Thymus (tissue), 11 donors: Measurements from ENCODE around the gene RTKN2. TPM values are rescaled to one million over a fixed set of nuclear protein-coding genes. Genes with fewer than 3 reads are reported as not detected.
"Not testable (repeated sequence)": the region's sequence is repeated elsewhere in the genome, so short reads cannot be mapped to it uniquely, and the experiment has no call there.

Experiments used
- DNase-seq, 9 donors: peaks; one replicate each; pipeline ENCODE4 v3.0.0-alpha.2; 2013; ENCODE audit warnings: low spot score in 9 of 9, low read depth in 6 of 9, missing footprints in 1 of 9
- H3K27ac ChIP-seq, 2 donors: one replicate each; pipeline ENCODE4 v1.5.1; 2013; ENCODE audit warnings: control low read depth in 1 of 2, low read depth in 1 of 2, low read length in 1 of 2, mild to moderate bottlenecking in 1 of 2, moderate library complexity in 1 of 2
- H3K27me3 ChIP-seq, 2 donors: one replicate each; pipeline ENCODE4 v1.5.1; 2013; ENCODE audit warnings: low read length in 1 of 2; ENCODE audit not compliant: control insufficient read depth in 2 of 2, insufficient read depth in 1 of 2
- H3K36me3 ChIP-seq, 2 donors: one replicate each; pipeline ENCODE4 v1.5.1; 2013; ENCODE audit warnings: low read length in 1 of 2, mild to moderate bottlenecking in 1 of 2, moderate library complexity in 1 of 2; ENCODE audit not compliant: control insufficient read depth in 2 of 2, insufficient read depth in 2 of 2
- H3K4me1 ChIP-seq, 2 donors: one replicate each; pipeline ENCODE4 v1.5.1; 2013; ENCODE audit warnings: low read length in 2 of 2; ENCODE audit not compliant: control insufficient read depth in 2 of 2, insufficient read depth in 2 of 2
- H3K4me3 ChIP-seq, 2 donors: one replicate each; pipeline ENCODE4 v1.5.1; 2013; ENCODE audit warnings: low read length in 2 of 2, control low read depth in 1 of 2, mild to moderate bottlenecking in 1 of 2
- H3K9me3 ChIP-seq, 2 donors: one replicate each; pipeline ENCODE4 v1.5.1; 2013; ENCODE audit warnings: low read length in 1 of 2, mild to moderate bottlenecking in 1 of 2; ENCODE audit not compliant: control insufficient read depth in 2 of 2, insufficient read depth in 1 of 2
- WGBS: extraction: QIAGEN DNeasy Blood & Tissue Kit; methylation state at CpG from one replicate; pipeline ENCODE4 v1.1.7; 2013; 5-methylcytosine and 5-hydroxymethylcytosine counted together
- polyA plus RNA-seq: library from polyadenylated mRNA; stranded (reverse); fragments of 200-250 nt; gene quantifications from one replicate; pipeline ENCODE4 v1.2.3, GENCODE V29; 2013
- total RNA-seq: library from RNA; stranded (reverse); fragments of 120-200 nt; gene quantifications from one replicate; pipeline ENCODE4 v1.2.4, GENCODE V29; 2013
- donor health status: healthy.

Gene RTKN2
- total and polyA plus RNA-seq, 2 donors: 5.0 to 6.2 TPM

DNA sequence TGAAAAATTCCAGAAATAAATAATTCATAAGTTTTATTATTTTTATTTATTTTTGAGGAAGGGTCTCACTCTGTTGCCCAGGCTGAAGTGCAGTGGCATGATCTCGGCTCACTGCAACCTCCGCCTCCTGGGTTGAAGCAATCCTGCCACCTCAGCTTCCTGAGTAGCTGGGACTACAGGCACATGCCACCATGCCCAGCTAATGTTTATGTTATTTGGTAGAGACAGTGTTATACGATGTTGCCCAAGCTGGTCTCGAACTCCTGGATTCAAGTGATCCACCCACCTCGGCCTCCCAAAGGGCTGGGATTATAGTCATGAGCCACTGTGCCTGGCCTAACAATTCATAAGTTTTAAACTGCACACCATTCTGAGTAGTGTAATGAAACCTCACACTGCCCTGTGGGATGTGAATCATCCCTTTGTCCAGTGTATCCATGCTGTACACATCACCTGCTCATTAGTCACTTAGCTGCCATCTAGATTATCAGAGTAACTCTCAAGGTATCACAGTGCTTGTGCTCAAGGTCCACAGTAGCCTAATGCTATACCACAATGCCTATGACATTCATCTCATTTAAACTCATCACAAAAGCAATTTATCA is 17.9 kb downstream of the RTKN2 start:
- DNase-seq: no peak
- Histone ChIP-seq H3K27me3 (no peaks in the 10 kb centered on the region), H3K4me1 (no peaks in the 10 kb centered on the region), H3K27ac (no peak overlapping the region), H3K9me3 (no peaks in the 10 kb centered on the region), H3K36me3 (no peaks in the 10 kb centered on the region), H3K4me3 (no peak overlapping the region)
- 99% methylated on average over 5 of the region's 5 CpGs for WGBS

DNA sequence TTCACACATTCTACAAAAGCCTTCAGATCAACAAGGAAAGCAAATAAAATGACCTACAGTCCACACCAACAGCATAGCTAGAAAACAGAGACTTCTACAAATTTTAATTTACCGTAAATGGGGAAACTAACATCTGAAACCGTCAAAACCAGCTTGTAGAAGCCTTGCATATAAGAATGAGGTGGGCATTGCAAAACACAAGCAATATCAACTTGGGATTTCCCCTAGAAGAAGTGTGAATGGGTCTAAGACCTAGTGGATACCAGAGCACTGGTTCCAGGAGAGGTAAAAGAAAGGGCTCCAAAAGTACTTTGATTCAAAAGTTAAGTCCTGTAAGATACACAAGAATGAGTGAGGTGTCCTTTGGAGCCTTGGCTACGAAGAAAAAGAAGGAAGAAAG is 18.7 kb downstream of the RTKN2 start:
- DNase-seq: no peak
- Histone ChIP-seq H3K36me3 (no peaks in the 10 kb centered on the region), H3K27ac (no peak overlapping the region), H3K9me3 (no peaks in the 10 kb centered on the region), H3K27me3 (no peaks in the 10 kb centered on the region), H3K4me1 (peaks cover 3% of the 10 kb centered on the region in 2 donors), H3K4me3 (no peak overlapping the region)
- 95% methylated on average over 3 of the region's 3 CpGs for WGBS

DNA sequence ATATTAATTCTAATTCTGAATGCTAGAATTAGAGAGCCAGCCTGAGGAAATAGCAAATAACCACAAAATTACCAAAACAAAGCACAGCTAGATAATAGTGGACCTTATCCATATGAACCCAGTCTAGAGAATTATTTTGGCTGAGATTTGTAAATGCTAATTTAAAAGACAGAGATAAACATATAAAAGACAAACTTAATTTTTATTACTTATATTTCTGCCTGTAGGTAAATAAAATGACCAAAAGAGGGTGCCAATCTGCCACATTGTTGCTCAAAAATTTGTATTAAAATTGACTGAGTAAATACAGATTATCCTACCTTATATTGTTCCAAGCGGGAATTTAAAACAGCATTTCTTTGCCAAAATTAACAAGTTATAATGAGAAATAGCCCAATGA is 20.2 kb downstream of the RTKN2 start:
- Histone ChIP-seq H3K27me3 (no peaks in the 10 kb centered on the region), H3K27ac (no peak overlapping the region), H3K36me3 (no peaks in the 10 kb centered on the region), H3K9me3 (no peaks in the 10 kb centered on the region), H3K4me3 (no peak overlapping the region), H3K4me1 (peaks cover 3 to 4% of the 10 kb centered on the region in 2 donors)
- 98% methylated on average over 1 of the region's 1 CpG for WGBS
- no peak for DNase-seq

DNA sequence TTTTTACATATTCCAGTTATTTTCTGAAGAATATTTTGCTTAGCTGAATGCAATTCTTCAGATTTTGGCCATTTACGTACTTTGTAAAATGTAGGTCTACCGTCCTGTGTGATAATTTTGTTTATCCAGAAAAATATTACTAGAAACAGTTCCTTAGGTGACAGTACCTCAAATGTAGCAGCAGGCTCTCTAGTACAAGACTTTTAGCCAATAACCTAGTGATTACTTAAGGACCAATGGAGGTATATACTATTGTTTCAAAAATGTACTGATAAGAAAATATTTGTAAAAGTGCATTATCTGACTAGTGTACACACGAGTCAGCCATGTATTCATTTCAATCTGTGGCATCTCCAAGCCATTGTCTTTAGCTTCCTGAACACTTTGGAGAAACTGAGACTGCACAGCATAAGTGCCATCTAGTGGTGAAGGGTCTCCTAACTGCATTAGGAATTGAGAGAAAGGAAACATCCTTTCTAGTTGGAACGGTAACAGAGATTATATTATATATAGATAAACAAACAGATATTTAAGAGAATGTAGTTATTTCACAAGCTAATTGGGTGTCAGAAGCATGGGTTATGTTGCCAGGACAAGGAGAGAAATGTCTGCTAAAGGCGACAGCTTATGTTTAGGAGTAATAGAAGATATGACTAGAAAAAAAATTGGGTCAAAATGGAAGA is 23.7 kb downstream of the RTKN2 start:
- Histone ChIP-seq H3K36me3 (no peaks in the 10 kb centered on the region), H3K4me3 (no peak overlapping the region), H3K9me3 (peaks cover 1 to 4% of the 10 kb centered on the region in 2 donors), H3K27ac (peak overlapping the region in 1 of 2 donors; percentile 34), H3K27me3 (no peaks in the 10 kb centered on the region), H3K4me1 (peaks cover 3 to 7% of the 10 kb centered on the region in 2 donors)
- peak; percentile 46 to 95 (median 80) for DNase-seq
- WGBS: 55% methylated on average over 5 of the region's 5 CpGs

DNA sequence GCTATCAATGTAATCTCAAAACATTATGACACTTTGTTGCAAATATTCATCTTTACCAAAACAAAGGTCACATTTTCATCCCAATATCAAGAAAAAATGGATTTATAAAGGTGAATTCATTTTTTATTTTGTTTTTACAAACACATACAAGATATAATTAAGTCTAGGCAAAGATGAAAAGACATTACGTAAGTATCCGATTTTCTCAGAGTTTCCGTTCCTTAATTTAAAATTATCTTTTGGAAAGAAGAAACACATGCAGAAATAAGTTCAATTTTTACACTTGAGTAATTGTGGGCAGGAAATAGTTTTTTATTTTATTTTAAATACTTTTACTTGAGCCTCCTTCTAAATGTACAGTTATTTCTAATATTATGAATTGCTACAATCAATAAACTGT is 24.6 kb downstream of the RTKN2 start:
- no peaks in the 10 kb centered on the region for H3K27me3 ChIP-seq
- WGBS: 85% methylated on average over 3 of the region's 3 CpGs
- peaks cover 3 to 7% of the 10 kb centered on the region in 2 donors for H3K4me1 ChIP-seq
- no peak overlapping the region for H3K4me3 ChIP-seq
- no peak overlapping the region for H3K27ac ChIP-seq
- peaks cover 1 to 4% of the 10 kb centered on the region in 2 donors for H3K9me3 ChIP-seq
- no peaks in the 10 kb centered on the region for H3K36me3 ChIP-seq
- no peak for DNase-seq

DNA sequence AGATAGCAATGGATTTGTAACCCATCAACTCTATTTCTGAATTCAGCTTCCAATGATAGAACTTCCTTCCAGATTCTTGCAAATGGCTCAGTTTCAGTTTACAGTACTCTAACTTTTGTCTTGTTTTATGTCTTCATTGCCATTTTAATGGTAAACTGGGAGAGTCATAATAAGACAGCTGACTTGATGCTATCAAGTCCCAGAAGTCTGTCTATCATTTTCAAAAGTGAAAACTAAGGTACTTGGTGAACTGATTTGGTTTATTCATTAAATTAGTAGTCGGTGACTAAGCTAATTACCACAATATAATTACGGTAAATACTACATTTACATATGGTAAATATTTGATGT is 25.0 kb downstream of the RTKN2 start:
- Histone ChIP-seq H3K9me3 (peaks cover 1 to 4% of the 10 kb centered on the region in 2 donors), H3K27ac (peak overlapping the region; percentile 29 to 46), H3K27me3 (no peaks in the 10 kb centered on the region), H3K36me3 (no peaks in the 10 kb centered on the region), H3K4me1 (peaks cover 3 to 7% of the 10 kb centered on the region in 2 donors), H3K4me3 (no peak overlapping the region)
- 97% methylated on average over 2 of the region's 2 CpGs for WGBS
- DNase-seq: no peak

DNA sequence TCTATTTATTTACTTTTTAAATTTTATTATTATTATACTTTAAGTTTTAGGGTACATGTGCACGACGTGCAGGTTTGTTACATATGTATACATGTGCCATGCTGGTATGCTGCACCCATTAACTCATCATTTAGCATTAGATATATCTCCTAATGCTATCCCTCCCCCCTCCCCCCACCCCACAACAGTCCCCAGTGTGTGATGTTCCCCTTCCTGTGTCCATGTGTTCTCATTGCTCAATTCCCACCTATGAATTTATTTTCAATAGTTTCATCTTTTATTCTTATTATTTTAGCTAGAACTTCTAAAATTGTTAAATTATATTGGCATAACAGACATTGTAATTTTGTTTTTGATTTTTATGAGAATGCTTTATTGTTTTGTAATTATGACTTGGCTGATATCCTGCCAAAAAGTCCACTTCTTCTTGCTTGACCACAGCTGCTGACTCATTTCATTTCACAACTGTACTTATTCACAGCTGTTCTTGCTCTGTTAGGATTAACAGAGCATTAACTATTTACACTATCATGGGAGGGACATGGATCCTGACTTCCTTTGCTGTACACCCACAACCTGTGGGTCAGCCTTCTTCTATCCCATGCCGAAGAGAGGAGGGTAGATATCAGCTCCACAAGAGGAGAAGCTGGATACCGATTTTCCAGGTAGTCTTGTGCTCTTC is 25.5 kb downstream of the RTKN2 start:
- not testable (repeated sequence) for H3K9me3 ChIP-seq, H3K4me3 ChIP-seq, H3K27me3 ChIP-seq, H3K4me1 ChIP-seq, H3K36me3 ChIP-seq, DNase-seq
- WGBS: 75% methylated on average over 4 of the region's 4 CpGs
- peak overlapping the region; percentile 29 to 46 for H3K27ac ChIP-seq

DNA sequence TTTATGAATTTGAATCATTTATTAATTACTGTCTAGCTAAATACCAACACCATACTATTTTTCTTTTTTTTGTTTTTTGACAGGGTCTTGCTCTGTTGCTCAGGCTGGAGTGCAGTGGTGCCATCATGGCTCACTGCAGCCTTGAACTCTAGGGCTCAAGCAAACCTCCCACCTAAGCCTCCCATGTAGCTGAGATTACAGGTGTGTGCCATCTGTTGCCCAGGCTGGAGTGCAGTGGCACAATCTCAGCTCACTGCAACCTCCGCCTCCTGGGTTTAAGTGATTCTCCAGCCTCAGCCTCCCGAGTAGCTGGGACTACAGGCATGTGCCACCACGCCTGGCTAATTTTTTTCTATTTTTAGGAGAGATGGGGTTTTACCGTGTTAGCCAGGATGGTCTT is 27.1 kb downstream of the RTKN2 start:
- not testable (repeated sequence) for H3K27me3 ChIP-seq, H3K36me3 ChIP-seq, H3K4me3 ChIP-seq, DNase-seq, H3K9me3 ChIP-seq, H3K4me1 ChIP-seq, H3K27ac ChIP-seq
- WGBS: 84% methylated on average over 4 of the region's 4 CpGs

DNA sequence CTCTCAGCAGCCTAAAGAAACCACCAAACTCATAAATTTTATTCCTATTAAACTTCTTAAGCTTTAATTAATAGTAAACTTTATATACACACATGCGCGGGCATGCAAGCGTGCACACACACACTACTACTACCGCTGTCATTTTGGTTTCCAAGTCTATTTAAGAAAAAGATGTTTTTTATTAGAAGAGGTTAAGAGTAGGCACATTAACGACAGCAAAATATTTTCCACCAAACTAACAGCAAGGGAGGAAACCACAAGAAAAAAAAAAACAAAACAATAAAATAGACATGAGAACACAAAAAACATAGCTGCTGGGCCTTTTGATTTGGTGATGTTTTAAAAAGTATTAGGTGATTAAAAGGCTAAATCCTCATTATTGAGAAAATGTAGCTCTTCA is 28.6 kb downstream of the RTKN2 start:
- Histone ChIP-seq H3K9me3 (peaks cover 1 to 4% of the 10 kb centered on the region in 2 donors), H3K4me1 (peaks cover 0 to 3% of the 10 kb centered on the region in 2 donors), H3K4me3 (no peak overlapping the region), H3K27ac (no peak overlapping the region), H3K36me3 (peaks cover 0 to 2% of the 10 kb centered on the region in 2 donors), H3K27me3 (no peaks in the 10 kb centered on the region)
- WGBS: 60% methylated on average over 5 of the region's 5 CpGs
- DNase-seq: peak in 1 of 9 donors; percentile 34
